IMR-90 (cell line): ENCODE measurements around the gene LHFPL6. TPM values are rescaled to one million over a fixed set of nuclear protein-coding genes. Genes with fewer than 3 reads are reported as not detected.

Experiments used
- ATAC-seq: fragments of 200-7000 bp; cut with Tn5 transposase; 2 replicates; pipeline ENCODE4 v1.9.1; 2020; ENCODE audit warnings: low read depth, mild to moderate bottlenecking, moderate library complexity
- BruUV-seq: library from RNA; stranded (reverse); fragments of 400-500 nt; replicated peaks from 2 replicates; lab custom pipeline; 2021; lab: Mats Ljungman, UMichigan
- CTCF ChIA-PET: fragments of 300-600 bp; formaldehyde crosslinking; extraction: SDS; loops from one replicate; lab custom pipeline; 2021; ENCODE audit warnings: antibody characterized with exemption; lab: Yijun Ruan, JAX
- POLR2A ChIA-PET: fragments of 300-600 bp; sonication (Branson Sonifier 250); formaldehyde crosslinking; loops from one replicate; lab custom pipeline; 2022; ENCODE audit warnings: antibody characterized with exemption; ENCODE audit not compliant: unreplicated experiment; lab: Charles Lee
- DNase-seq: peaks from one replicate; pipeline ENCODE4 v3.0.0; 2013
- H2AFZ ChIP-seq: replicated peaks from 2 replicates; pipeline ENCODE3; 2013; ENCODE audit warnings: low read length, mild to moderate bottlenecking; ENCODE audit not compliant: poor library complexity
- H2AK5ac ChIP-seq: 2 replicates; pipeline ENCODE4 v1.6.1; 2013; ENCODE audit warnings: low read depth, low read length, inconsistent platforms
- H2AK9ac ChIP-seq: replicated peaks from 2 replicates; pipeline ENCODE3; 2013; ENCODE audit warnings: mild to moderate bottlenecking, low read depth, low read length, moderate library complexity; ENCODE audit not compliant: poor library complexity
- H2BK120ac ChIP-seq: 2 replicates; pipeline ENCODE4 v1.6.1; 2013; ENCODE audit warnings: low read depth, low read length, inconsistent platforms
- H2BK15ac ChIP-seq: 3 replicates; pipeline ENCODE4 v1.6.1; 2013; ENCODE audit warnings: low read depth, low read length, inconsistent platforms
- H2BK20ac ChIP-seq: 2 replicates; pipeline ENCODE4 v1.6.1; 2013; ENCODE audit warnings: low read depth, mild to moderate bottlenecking, inconsistent platforms, low read length, moderate library complexity
- H2BK5ac ChIP-seq: 2 replicates; pipeline ENCODE4 v1.6.1; 2013; ENCODE audit warnings: mild to moderate bottlenecking, low read depth, low read length, inconsistent platforms; ENCODE audit not compliant: poor library complexity, severe bottlenecking
- H3K14ac ChIP-seq: replicated peaks from 2 replicates; pipeline ENCODE4 v1.6.1; 2013; ENCODE audit warnings: low read depth, low read length, inconsistent platforms
- H3K18ac ChIP-seq: 2 replicates; pipeline ENCODE4 v1.6.1; 2013; ENCODE audit warnings: low read depth, low read length, control low read depth
- H3K23ac ChIP-seq: 2 replicates; pipeline ENCODE4 v1.6.1; 2013; ENCODE audit warnings: low read depth, low read length, inconsistent platforms
- H3K27ac ChIP-seq: 2 replicates; pipeline ENCODE4 v1.5.1; 2013; ENCODE audit warnings: mild to moderate bottlenecking, control low read depth, low read length; ENCODE audit not compliant: insufficient read depth
- H3K27me3 ChIP-seq: 2 replicates; pipeline ENCODE4 v1.6.1; 2013; ENCODE audit warnings: low read length; ENCODE audit not compliant: control insufficient read depth, insufficient read depth
- H3K36me3 ChIP-seq: 2 replicates; pipeline ENCODE4 v1.6.1; 2013; ENCODE audit warnings: low read length, mixed read lengths; ENCODE audit not compliant: control insufficient read depth, insufficient read depth
- H3K4ac ChIP-seq: 2 replicates; pipeline ENCODE4 v1.6.1; 2013; ENCODE audit warnings: low read depth, low read length, inconsistent platforms
- H3K4me1 ChIP-seq: 2 replicates; pipeline ENCODE4 v1.6.1; 2013; ENCODE audit warnings: low read length, mixed read lengths; ENCODE audit not compliant: control insufficient read depth, insufficient read depth
- H3K4me2 ChIP-seq: 2 replicates; pipeline ENCODE4 v1.6.1; 2013; ENCODE audit warnings: low read depth, mild to moderate bottlenecking, control low read depth, low read length, moderate library complexity
- H3K4me3 ChIP-seq: 2 replicates; pipeline ENCODE4 v1.5.1; 2013; ENCODE audit warnings: low read depth, mild to moderate bottlenecking, control low read depth, low read length, moderate library complexity; ENCODE audit not compliant: insufficient read depth
- H3K56ac ChIP-seq: 2 replicates; pipeline ENCODE4 v1.6.1; 2013; ENCODE audit warnings: low read length, inconsistent platforms; ENCODE audit not compliant: insufficient read depth; ENCODE audit errors: extremely low read depth
- H3K79me1 ChIP-seq, 2 experiments: 2 replicates each; pipeline ENCODE4 v1.6.1; 2013; ENCODE audit warnings: low read length in 2 of 2, inconsistent platforms in 1 of 2, low read depth in 1 of 2
- H3K9ac ChIP-seq: 2 replicates; pipeline ENCODE4 v1.6.1; 2013; ENCODE audit warnings: low read depth, low read length, control low read depth
- H3K9me1 ChIP-seq: 2 replicates; pipeline ENCODE4 v1.6.1; 2013; ENCODE audit warnings: low read length, inconsistent platforms; ENCODE audit not compliant: insufficient read depth
- H3K9me3 ChIP-seq: 2 replicates; pipeline ENCODE4 v1.6.1; 2013; ENCODE audit warnings: low read length; ENCODE audit not compliant: control insufficient read depth, insufficient read depth
- H4K20me1 ChIP-seq: 2 replicates; pipeline ENCODE4 v1.6.1; 2013; ENCODE audit warnings: low read length, inconsistent platforms; ENCODE audit not compliant: insufficient read depth
- H4K5ac ChIP-seq: 2 replicates; pipeline ENCODE4 v1.6.1; 2013; ENCODE audit warnings: mild to moderate bottlenecking, low read depth, low read length, control low read depth
- H4K8ac ChIP-seq, 2 experiments: 2 replicates each; pipeline ENCODE4 v1.6.1; 2013; ENCODE audit warnings: low read depth in 2 of 2, low read length in 2 of 2, control low read depth in 1 of 2, inconsistent platforms in 1 of 2
- H4K91ac ChIP-seq: 2 replicates; pipeline ENCODE4 v1.6.1; 2013; ENCODE audit warnings: low read depth, low read length, inconsistent platforms; ENCODE audit not compliant: insufficient read depth
- FOS ChIP-seq: fragments of 150-350 bp; IDR thresholded peaks from 2 replicates; pipeline ENCODE4 v1.6.1; 2016; ENCODE audit warnings: low read depth, low read length
- RFX5 ChIP-seq: IDR thresholded peaks from 2 replicates; pipeline ENCODE4 v1.8.0; 2012; ENCODE audit warnings: low read depth, mild to moderate bottlenecking, low read length, moderate library complexity
- WGBS, 2 experiments: methylation state at CpG; one replicate each; pipeline versions ENCODE4 v1.1.5 to v1.1.7; 2013; ENCODE audit warnings: missing lambda C conversion rate in 2 of 2; ENCODE audit not compliant: insufficient read length in 1 of 2; ENCODE audit errors: extremely low coverage in 2 of 2; 5-methylcytosine and 5-hydroxymethylcytosine counted together
- dilution Hi-C: fragments of 300-500 bp; cut with HindIII; formaldehyde crosslinking; loops from one replicate; pipeline ENCODE4 v1.14.3; 2018; ENCODE audit warnings: low sequenced_read_pairs; ENCODE audit not compliant: unreplicated experiment
- in situ Hi-C: fragments of 300-500 bp; cut with MboI; formaldehyde crosslinking; loops from 3 replicates; pipeline ENCODE4 v1.14.3; 2019; ENCODE audit warnings: low sequenced_read_pairs, inconsistent platforms, mixed read lengths
- intact Hi-C: fragments of 100-400 bp; cut with micrococcal nuclease; formaldehyde crosslinking; loops from 2 replicates; pipeline ENCODE4 v1.10.0; 2022
- polyA plus RNA-seq, 3 experiments: library from polyadenylated mRNA; depleted of rRNA; stranded (reverse); fragments of >200 nt; gene quantifications; 2 replicates each; pipeline ENCODE4 v1.2.3, GENCODE V29; 2012; ENCODE audit warnings: low replicate concordance in 1 of 3
- total RNA-seq: library from RNA; depleted of rRNA; stranded (reverse); fragments of >200 nt; gene quantifications from 2 replicates; pipeline ENCODE4 v1.2.3, GENCODE V29; 2012
- TF ChIP-seq, protein P1 (sequence below): fragments of 150-350 bp; IDR thresholded peaks from 2 replicates; pipeline ENCODE4 v1.6.1; 2016; ENCODE audit warnings: low read depth, mild to moderate bottlenecking, low read length, moderate library complexity, borderline replicate concordance

Gene LHFPL6
- total and polyA plus RNA-seq, 2 of the 4 experiments (the other 2 are of a cell fraction) = 24.7 to 36.1 TPM

DNA sequence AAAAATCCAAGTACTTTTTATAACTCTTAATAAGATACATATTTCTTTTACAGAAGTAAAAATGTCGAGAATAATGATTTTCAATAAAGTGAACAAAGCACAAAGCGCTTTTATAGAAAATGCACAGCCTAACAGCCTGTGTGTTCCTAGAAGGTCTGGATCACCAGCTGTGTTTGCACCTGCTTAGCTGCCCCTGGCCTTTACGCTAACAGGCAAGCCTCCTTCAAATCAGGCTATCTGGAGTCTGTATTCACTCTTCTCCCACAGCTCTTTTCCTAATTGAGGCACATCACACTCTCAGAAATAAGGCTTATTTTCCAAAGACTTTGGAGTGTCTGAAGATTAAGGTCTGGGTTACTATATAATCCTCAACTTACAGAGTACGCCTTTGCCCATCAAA lies 183.1 kb downstream of the LHFPL6 start:
- H3K27ac ChIP-seq = no peak overlapping the region
- H2BK5ac ChIP-seq = no peak overlapping the region
- no peaks in the 10 kb centered on the region; the same call in 1 of the 2 replicates for H3K4me1 ChIP-seq
- H3K23ac ChIP-seq = no peak overlapping the region
- H3K79me1 ChIP-seq = peaks cover 0 to 10% of the 10 kb centered on the region in 2 experiments; a peak in 2 of 4 replicates
- no peak for DNase-seq
- H2BK15ac ChIP-seq = no peak overlapping the region
- H3K9me1 ChIP-seq = no peaks in the 10 kb centered on the region
- WGBS, 2 experiments = no CpG with 5 or more reads among the region's 4 CpGs
- H2BK20ac ChIP-seq = no peak overlapping the region
- no peak overlapping the region for H4K8ac ChIP-seq
- no peak overlapping the region for H3K4me3 ChIP-seq
- no peak overlapping the region for H2AK5ac ChIP-seq
- H3K36me3 ChIP-seq = no peaks in the 10 kb centered on the region
- intact Hi-C loops (loop anchor here (10.0 kb wide), 1 partner anchor 385 kb away; the partner anchor contains the start of genes NHLRC3 and PROSER1), dilution Hi-C loops (no loop called here), in situ Hi-C loops (loop anchor here (10.0 kb wide), 1 partner anchor 185 kb away; the partner anchor contains the start of gene LHFPL6)
- ChIA-PET CTCF (interaction anchor here (1.0 kb wide), 1 partner anchor 14 kb away, joined by 3 read pairs; no protein-coding TSS in a partner anchor), POLR2A (no interaction called here)
- H3K27me3 ChIP-seq = no peaks in the 10 kb centered on the region
- H3K9ac ChIP-seq = no peak overlapping the region
- H2AFZ ChIP-seq = no peak overlapping the region
- TF ChIP-seq, protein P1, sequence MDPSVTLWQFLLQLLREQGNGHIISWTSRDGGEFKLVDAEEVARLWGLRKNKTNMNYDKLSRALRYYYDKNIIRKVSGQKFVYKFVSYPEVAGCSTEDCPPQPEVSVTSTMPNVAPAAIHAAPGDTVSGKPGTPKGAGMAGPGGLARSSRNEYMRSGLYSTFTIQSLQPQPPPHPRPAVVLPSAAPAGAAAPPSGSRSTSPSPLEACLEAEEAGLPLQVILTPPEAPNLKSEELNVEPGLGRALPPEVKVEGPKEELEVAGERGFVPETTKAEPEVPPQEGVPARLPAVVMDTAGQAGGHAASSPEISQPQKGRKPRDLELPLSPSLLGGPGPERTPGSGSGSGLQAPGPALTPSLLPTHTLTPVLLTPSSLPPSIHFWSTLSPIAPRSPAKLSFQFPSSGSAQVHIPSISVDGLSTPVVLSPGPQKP = no peak
- TF ChIP-seq RFX5 (no peak), FOS (no peak)
- H4K5ac ChIP-seq = no peak overlapping the region
- no peak overlapping the region for H3K14ac ChIP-seq
- H3K4me2 ChIP-seq = no peak overlapping the region
- H3K4ac ChIP-seq = no peak overlapping the region
- ATAC-seq = no peak
- H4K20me1 ChIP-seq = no peaks in the 10 kb centered on the region
- H3K9me3 ChIP-seq = no peaks in the 10 kb centered on the region
- no peak overlapping the region for H3K56ac ChIP-seq
- BruUV-seq = no TSS peak
- no peak overlapping the region for H2AK9ac ChIP-seq
- no peak overlapping the region for H2BK120ac ChIP-seq
- H3K18ac ChIP-seq = no peak overlapping the region
- no peak overlapping the region for H4K91ac ChIP-seq
